MM.1S (cell line): ENCODE data around the gene MAZ.

Experiments used
- DNase-seq: peaks from one replicate; pipeline ENCODE4 v3.0.0-alpha.2; 2015
- H2AFZ ChIP-seq: fragments of 300-600 bp; sonication (generic); 2 replicates; pipeline ENCODE4 v1.6.0; 2016; ENCODE audit warnings: antibody characterized with exemption, low read length
- H3F3A ChIP-seq: fragments of 300-600 bp; sonication (generic); 2 replicates; pipeline ENCODE4 v1.6.1; 2016; ENCODE audit warnings: mild to moderate bottlenecking, antibody characterized with exemption, low read length, moderate library complexity, mixed read lengths; ENCODE audit not compliant: insufficient read depth
- H3K27ac ChIP-seq: fragments of 300-600 bp; sonication (generic); 2 replicates; pipeline ENCODE4 v1.5.1; 2016; ENCODE audit warnings: mild to moderate bottlenecking, low read length
- H3K27me3 ChIP-seq: fragments of 300-600 bp; sonication (generic); replicated peaks from 2 replicates; pipeline ENCODE4 v1.6.0; 2016; ENCODE audit warnings: low read length; ENCODE audit not compliant: insufficient read depth
- H3K36me3 ChIP-seq: fragments of 300-600 bp; sonication (generic); replicated peaks from 2 replicates; pipeline ENCODE4 v1.6.1; 2016; ENCODE audit warnings: mild to moderate bottlenecking, low read length, mixed read lengths; ENCODE audit not compliant: insufficient read depth
- H3K4me1 ChIP-seq: fragments of 300-600 bp; sonication (generic); 2 replicates; pipeline ENCODE4 v1.6.1; 2016; ENCODE audit warnings: low read length, mixed read lengths
- H3K4me2 ChIP-seq: fragments of 300-600 bp; sonication (generic); 2 replicates; pipeline ENCODE4 v1.6.0; 2016; ENCODE audit warnings: low read depth, low read length
- H3K4me3 ChIP-seq: fragments of 300-600 bp; sonication (generic); 2 replicates; pipeline ENCODE4 v1.5.1; 2016; ENCODE audit warnings: low read length, mixed read lengths
- H3K79me2 ChIP-seq: fragments of 300-600 bp; sonication (generic); 2 replicates; pipeline ENCODE4 v1.6.1; 2016; ENCODE audit warnings: mixed run types, low read length, mixed read lengths
- H3K9ac ChIP-seq: fragments of 300-600 bp; sonication (generic); 2 replicates; pipeline ENCODE4 v1.6.1; 2016; ENCODE audit warnings: low read length, mixed read lengths
- H3K9me2 ChIP-seq: fragments of 300-600 bp; sonication (generic); replicated peaks from 2 replicates; pipeline ENCODE4 v1.6.1; 2016; ENCODE audit warnings: mild to moderate bottlenecking, low read length, mixed read lengths; ENCODE audit not compliant: insufficient read depth
- H3K9me3 ChIP-seq: fragments of 300-600 bp; sonication (generic); replicated peaks from 2 replicates; pipeline ENCODE4 v1.6.1; 2016; ENCODE audit warnings: mild to moderate bottlenecking, low read length, mixed read lengths; ENCODE audit not compliant: insufficient read depth
- H4K20me1 ChIP-seq: fragments of 300-600 bp; sonication (generic); 2 replicates; pipeline ENCODE4 v1.6.1; 2016; ENCODE audit warnings: mild to moderate bottlenecking, low read length, moderate library complexity, mixed read lengths; ENCODE audit not compliant: insufficient read depth
- EZH2 ChIP-seq: fragments of 300-600 bp; sonication (generic); optimal IDR thresholded peaks from 2 replicates; pipeline ENCODE3; 2017; ENCODE audit warnings: low read depth, mild to moderate bottlenecking, antibody characterized with exemption, low read length, mixed read lengths
- EZH2phosphoT487 ChIP-seq: fragments of 300-600 bp; sonication (generic); IDR thresholded peaks from 2 replicates; pipeline ENCODE4 v1.6.1; 2018; ENCODE audit warnings: antibody characterized with exemption, low read length
- TF ChIP-seq, protein P1 (sequence below): fragments of 300-600 bp; sonication (generic); IDR thresholded peaks from 2 replicates; pipeline ENCODE4 v1.5.1; 2016; ENCODE audit warnings: antibody characterized with exemption, low read length, mixed read lengths

The MAZ gene

DNA sequence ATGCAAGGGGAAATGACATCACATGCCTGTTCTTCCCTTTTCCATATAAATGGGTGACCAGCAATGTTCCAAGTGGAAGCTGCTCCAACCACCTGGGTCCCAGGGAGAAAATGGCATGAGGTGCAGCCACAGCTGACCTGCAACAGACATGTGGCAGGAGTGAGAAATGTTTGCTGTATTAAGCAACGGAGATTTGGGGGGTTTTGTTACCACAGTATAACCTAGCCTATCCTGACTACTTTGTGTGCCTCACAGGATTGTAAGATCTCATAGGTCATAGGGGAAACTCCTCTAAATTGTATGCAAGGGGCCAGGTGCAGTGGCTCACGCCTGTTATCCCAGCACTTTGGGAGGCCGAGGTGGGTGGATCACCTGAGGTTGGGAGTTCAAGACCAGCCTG, 44.7 kb downstream of the MAZ start:
- H4K20me1 ChIP-seq, result no peaks in the 10 kb centered on the region
- H3K9me3 ChIP-seq, result no peaks in the 10 kb centered on the region
- no peaks in the 10 kb centered on the region for H3K79me2 ChIP-seq
- H3F3A ChIP-seq, result no peaks in the 10 kb centered on the region
- no peaks in the 10 kb centered on the region for H3K36me3 ChIP-seq
- H3K4me3 ChIP-seq, result no peak overlapping the region
- no peaks in the 10 kb centered on the region for H3K4me1 ChIP-seq
- H3K27me3 ChIP-seq, result no peaks in the 10 kb centered on the region
- TF ChIP-seq, protein P1, sequence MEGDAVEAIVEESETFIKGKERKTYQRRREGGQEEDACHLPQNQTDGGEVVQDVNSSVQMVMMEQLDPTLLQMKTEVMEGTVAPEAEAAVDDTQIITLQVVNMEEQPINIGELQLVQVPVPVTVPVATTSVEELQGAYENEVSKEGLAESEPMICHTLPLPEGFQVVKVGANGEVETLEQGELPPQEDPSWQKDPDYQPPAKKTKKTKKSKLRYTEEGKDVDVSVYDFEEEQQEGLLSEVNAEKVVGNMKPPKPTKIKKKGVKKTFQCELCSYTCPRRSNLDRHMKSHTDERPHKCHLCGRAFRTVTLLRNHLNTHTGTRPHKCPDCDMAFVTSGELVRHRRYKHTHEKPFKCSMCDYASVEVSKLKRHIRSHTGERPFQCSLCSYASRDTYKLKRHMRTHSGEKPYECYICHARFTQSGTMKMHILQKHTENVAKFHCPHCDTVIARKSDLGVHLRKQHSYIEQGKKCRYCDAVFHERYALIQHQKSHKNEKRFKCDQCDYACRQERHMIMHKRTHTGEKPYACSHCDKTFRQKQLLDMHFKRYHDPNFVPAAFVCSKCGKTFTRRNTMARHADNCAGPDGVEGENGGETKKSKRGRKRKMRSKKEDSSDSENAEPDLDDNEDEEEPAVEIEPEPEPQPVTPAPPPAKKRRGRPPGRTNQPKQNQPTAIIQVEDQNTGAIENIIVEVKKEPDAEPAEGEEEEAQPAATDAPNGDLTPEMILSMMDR, result no peak
- no peak for TF ChIP-seq EZH2phosphoT487
- TF ChIP-seq EZH2, result no peak
- H3K4me2 ChIP-seq, result no peak overlapping the region
- H3K9me2 ChIP-seq, result no peaks in the 10 kb centered on the region
- no peak overlapping the region for H3K27ac ChIP-seq
- no peak for DNase-seq
- no peak overlapping the region for H2AFZ ChIP-seq
- H3K9ac ChIP-seq, result no peak overlapping the region

DNA sequence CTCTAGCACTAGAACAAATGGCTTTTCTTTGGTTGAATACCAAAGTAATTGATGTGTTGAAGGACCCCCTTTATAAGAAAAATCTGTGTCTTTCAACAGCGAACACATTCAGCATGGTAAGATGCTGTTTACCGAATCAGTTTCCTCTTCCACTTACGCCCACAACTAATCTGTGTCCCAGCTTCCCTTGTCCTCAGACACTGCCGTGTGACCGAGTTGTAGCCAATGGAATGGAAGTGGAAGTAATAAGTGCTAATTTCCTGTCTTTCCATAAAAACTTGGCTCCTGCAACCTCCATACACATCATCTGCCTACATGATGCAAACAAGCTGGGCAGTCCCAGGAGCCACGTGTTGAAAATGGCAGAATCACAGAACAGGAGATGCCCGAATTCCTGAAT, 46.3 kb downstream of the MAZ start:
- H2AFZ ChIP-seq, result no peak overlapping the region
- H3K9me3 ChIP-seq, result no peaks in the 10 kb centered on the region
- no peaks in the 10 kb centered on the region for H4K20me1 ChIP-seq
- H3K9ac ChIP-seq, result no peak overlapping the region
- H3F3A ChIP-seq, result no peaks in the 10 kb centered on the region
- no peaks in the 10 kb centered on the region for H3K79me2 ChIP-seq
- no peaks in the 10 kb centered on the region for H3K4me1 ChIP-seq
- no peak overlapping the region for H3K4me3 ChIP-seq
- TF ChIP-seq, protein P1, result no peak
- TF ChIP-seq EZH2 (no peak), EZH2phosphoT487 (no peak)
- no peaks in the 10 kb centered on the region for H3K27me3 ChIP-seq
- no peaks in the 10 kb centered on the region for H3K36me3 ChIP-seq
- H3K4me2 ChIP-seq, result no peak overlapping the region
- no peak for DNase-seq
- no peak overlapping the region for H3K27ac ChIP-seq
- H3K9me2 ChIP-seq, result no peaks in the 10 kb centered on the region

DNA sequence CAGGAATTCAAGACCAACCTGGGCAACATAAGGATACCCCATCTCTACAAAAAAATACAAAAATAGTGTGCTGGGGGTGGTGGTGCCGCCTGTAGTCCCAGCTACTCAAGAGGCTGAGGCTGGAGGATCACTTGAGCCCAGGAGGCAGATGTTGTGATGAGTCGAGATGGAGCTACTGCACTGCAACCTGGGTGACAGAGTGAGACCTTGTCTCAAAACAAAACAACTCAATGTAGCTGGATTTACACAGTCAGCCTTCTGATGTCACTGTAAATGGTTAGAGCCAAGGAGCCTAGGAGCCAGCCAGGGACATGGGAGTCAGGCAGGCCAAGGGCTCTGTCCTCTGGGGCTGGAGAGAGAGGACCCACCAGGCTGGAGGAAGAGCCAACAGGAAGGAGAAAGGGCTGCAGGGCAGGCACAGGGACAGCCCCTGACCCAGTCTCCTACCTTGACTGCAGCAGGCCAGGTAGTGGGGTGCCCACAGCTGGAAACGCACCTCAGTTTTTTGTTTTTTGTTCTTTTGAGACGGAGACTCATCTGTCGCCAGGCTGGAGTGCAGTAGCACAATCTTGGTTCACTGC, 48.3 kb downstream of the MAZ start:
- Histone ChIP-seq H3K4me1 (no peaks in the 10 kb centered on the region), H4K20me1 (no peaks in the 10 kb centered on the region), H3K79me2 (no peaks in the 10 kb centered on the region), H3F3A (no peaks in the 10 kb centered on the region), H3K9me3 (no peaks in the 10 kb centered on the region), H3K27me3 (no peaks in the 10 kb centered on the region), H3K36me3 (no peaks in the 10 kb centered on the region), H3K27ac (no peak overlapping the region), H3K9me2 (no peaks in the 10 kb centered on the region), H3K4me3 (no peak overlapping the region), H3K9ac (no peak overlapping the region), H3K4me2 (no peak overlapping the region), H2AFZ (no peak overlapping the region)
- TF ChIP-seq, protein P1, result no peak
- TF ChIP-seq EZH2 (no peak), EZH2phosphoT487 (no peak)
- no peak for DNase-seq
